Hepatocyte (in vitro differentiated cells): Measurements from ENCODE around the gene MGMT. TPM values are rescaled to one million over a fixed set of nuclear protein-coding genes. Genes with fewer than 3 reads are reported as not detected.

Experiments
- DNase-seq: peaks from one replicate; pipeline ENCODE4 v3.0.0-alpha.2; 2016; ENCODE audit warnings: low spot score
- H2AFZ ChIP-seq: fragments of 200-600 bp; sonication (generic); 2 replicates; pipeline ENCODE4 v1.6.0; 2016; ENCODE audit warnings: antibody characterized with exemption, mild to moderate bottlenecking
- H3K27ac ChIP-seq: fragments of 200-600 bp; sonication (generic); 2 replicates; pipeline ENCODE4 v1.5.1; 2016; ENCODE audit warnings: mild to moderate bottlenecking
- H3K27me3 ChIP-seq: fragments of 200-600 bp; sonication (generic); 2 replicates; pipeline ENCODE4 v1.6.1; 2016
- H3K36me3 ChIP-seq: fragments of 200-600 bp; sonication (generic); replicated peaks from 2 replicates; pipeline ENCODE4 v1.5.1; 2016; ENCODE audit warnings: low read depth; ENCODE audit not compliant: insufficient read depth
- H3K4me1 ChIP-seq: fragments of 200-600 bp; sonication (generic); 2 replicates; pipeline ENCODE4 v1.5.1; 2016; ENCODE audit warnings: mild to moderate bottlenecking, moderate library complexity; ENCODE audit not compliant: insufficient read depth
- H3K4me2 ChIP-seq: fragments of 200-600 bp; sonication (generic); 2 replicates; pipeline ENCODE4 v1.6.0; 2016
- H3K4me3 ChIP-seq: fragments of 200-600 bp; sonication (generic); 2 replicates; pipeline ENCODE4 v1.5.1; 2016; ENCODE audit warnings: mild to moderate bottlenecking
- H3K79me2 ChIP-seq: fragments of 200-600 bp; sonication (generic); 2 replicates; pipeline ENCODE4 v1.6.0; 2017; ENCODE audit warnings: mild to moderate bottlenecking
- H3K9me2 ChIP-seq: fragments of 200-600 bp; sonication (generic); replicated peaks from 2 replicates; pipeline ENCODE4 v1.6.0; 2017; ENCODE audit warnings: mild to moderate bottlenecking; ENCODE audit not compliant: insufficient read depth
- H3K9me3 ChIP-seq: fragments of 200-600 bp; sonication (generic); 2 replicates; pipeline ENCODE4 v1.5.1; 2016; ENCODE audit warnings: low read depth, mild to moderate bottlenecking
- H4K20me1 ChIP-seq: fragments of 200-600 bp; sonication (generic); 2 replicates; pipeline ENCODE4 v1.6.0; 2016; ENCODE audit warnings: mild to moderate bottlenecking; ENCODE audit not compliant: insufficient read depth, poor library complexity, severe bottlenecking
- CTCF ChIP-seq: fragments of 200-600 bp; sonication (generic); IDR thresholded peaks from 2 replicates; pipeline ENCODE4 v1.5.1; 2016; ENCODE audit warnings: antibody characterized with exemption, mild to moderate bottlenecking; ENCODE audit not compliant: poor library complexity
- EZH2 ChIP-seq: fragments of 200-600 bp; sonication (generic); IDR thresholded peaks from 2 replicates; pipeline ENCODE4 v1.6.1; 2016; ENCODE audit warnings: antibody characterized with exemption, mild to moderate bottlenecking, borderline replicate concordance
- EZH2phosphoT487 ChIP-seq: fragments of 200-600 bp; sonication (generic); IDR thresholded peaks from one replicate; pipeline ENCODE4 v1.6.1; 2018; ENCODE audit warnings: antibody characterized with exemption, mild to moderate bottlenecking, low read depth, moderate library complexity; ENCODE audit not compliant: unreplicated experiment, severe bottlenecking
- WGBS: methylation state at CpG from one replicate; pipeline ENCODE4 v1.1.6; 2016; ENCODE audit warnings: low lambda C conversion rate; ENCODE audit errors: missing lambda C conversion rate; 5-methylcytosine and 5-hydroxymethylcytosine counted together
- polyA plus RNA-seq: library from polyadenylated mRNA; unstranded; fragments of >200 nt; fragmentation: Nextera tagmentation; extraction: Ambion mirVana; gene quantifications from 2 replicates; pipeline ENCODE4 v1.2.1, GENCODE V29; 2016
- total RNA-seq: library from RNA; depleted of rRNA; stranded (reverse); fragments of >200 nt; gene quantifications from 2 replicates; pipeline ENCODE4 v1.2.3, GENCODE V29; 2014

MGMT gene
- total and polyA plus RNA-seq, 2 experiments from 2014 or later, result 41.5 to 41.9 TPM

GRCh38 chr10:129643266-129643665, 176.2 kb downstream of the MGMT start:
- no peak for DNase-seq
- WGBS, result 88% methylated on average over 8 of the region's 8 CpGs

GRCh38 chr10:129645487-129645886, 178.4 kb downstream of the MGMT start:
- Histone ChIP-seq H2AFZ (no peak overlapping the region), H3K9me2 (no peaks in the 10 kb centered on the region), H3K27ac (no peak overlapping the region), H3K4me2 (no peak overlapping the region), H3K27me3 (no peaks in the 10 kb centered on the region), H3K79me2 (no peaks in the 10 kb centered on the region), H3K4me3 (no peak overlapping the region), H4K20me1 (no peaks in the 10 kb centered on the region), H3K4me1 (no peaks in the 10 kb centered on the region), H3K36me3 (no peaks in the 10 kb centered on the region), H3K9me3 (no peaks in the 10 kb centered on the region)
- WGBS, result 97% methylated on average over 11 of the region's 11 CpGs
- no peak for DNase-seq
- no peak for TF ChIP-seq CTCF
- TF ChIP-seq EZH2phosphoT487, result no peak
- TF ChIP-seq EZH2, result no peak

More at GRCh38 chr10:129643266-129643665, 176.2 kb downstream of the MGMT start:
- H3K4me3 ChIP-seq, result no peak overlapping the region
- no peaks in the 10 kb centered on the region for H3K27me3 ChIP-seq
- H3K4me2 ChIP-seq, result no peak overlapping the region
- no peak for TF ChIP-seq EZH2
- no peak for TF ChIP-seq EZH2phosphoT487
- no peak for TF ChIP-seq CTCF
- no peaks in the 10 kb centered on the region for H3K4me1 ChIP-seq
- H2AFZ ChIP-seq, result no peak overlapping the region
- no peaks in the 10 kb centered on the region for H3K9me3 ChIP-seq
- H3K36me3 ChIP-seq, result no peaks in the 10 kb centered on the region
- H3K9me2 ChIP-seq, result no peaks in the 10 kb centered on the region
- H4K20me1 ChIP-seq, result no peaks in the 10 kb centered on the region
- H3K27ac ChIP-seq, result no peak overlapping the region
- no peaks in the 10 kb centered on the region for H3K79me2 ChIP-seq

GRCh38 chr10:129646973-129647372, 179.9 kb downstream of the MGMT start:
- no peak overlapping the region for H3K4me2 ChIP-seq
- H3K79me2 ChIP-seq, result no peaks in the 10 kb centered on the region
- no peaks in the 10 kb centered on the region for H3K27me3 ChIP-seq
- no peak for DNase-seq
- TF ChIP-seq EZH2 (no peak), EZH2phosphoT487 (no peak), CTCF (no peak)
- WGBS, result 95% methylated on average over 17 of the region's 17 CpGs
- no peaks in the 10 kb centered on the region for H3K36me3 ChIP-seq
- H2AFZ ChIP-seq, result no peak overlapping the region
- H3K9me3 ChIP-seq, result no peaks in the 10 kb centered on the region
- no peak overlapping the region for H3K4me3 ChIP-seq
- no peak overlapping the region for H3K27ac ChIP-seq
- H3K4me1 ChIP-seq, result no peaks in the 10 kb centered on the region
- no peaks in the 10 kb centered on the region for H4K20me1 ChIP-seq
- no peaks in the 10 kb centered on the region for H3K9me2 ChIP-seq

- WGBS, result 92% methylated on average over 4 of the region's 4 CpGs
- DNase-seq, result no peak
- H3K4me2 ChIP-seq, result no peak overlapping the region
- H3K36me3 ChIP-seq, result no peaks in the 10 kb centered on the region
- H3K79me2 ChIP-seq, result no peaks in the 10 kb centered on the region
- H4K20me1 ChIP-seq, result no peaks in the 10 kb centered on the region
- TF ChIP-seq CTCF, result no peak
- no peak for TF ChIP-seq EZH2phosphoT487
- no peak for TF ChIP-seq EZH2
- H3K4me3 ChIP-seq, result no peak overlapping the region
- no peak overlapping the region for H2AFZ ChIP-seq
- no peaks in the 10 kb centered on the region for H3K27me3 ChIP-seq
- no peaks in the 10 kb centered on the region for H3K4me1 ChIP-seq
- H3K9me3 ChIP-seq, result no peaks in the 10 kb centered on the region
- no peak overlapping the region for H3K27ac ChIP-seq
- no peaks in the 10 kb centered on the region for H3K9me2 ChIP-seq
Observed at GRCh38 chr10:129647590-129647989, 180.5 kb downstream of the MGMT start.
